Activated naive CD8-positive, alpha-beta T cell treated with anti-CD3 and anti-CD28 coated beads, Interleukin-2, amount 10 ng/mL, durations not matched to agents 7 days and 5 days (primary cell): ENCODE measurements around the gene THSD4. TPM values are rescaled to one million over a fixed set of nuclear protein-coding genes. Genes with fewer than 3 reads are reported as not detected.

ENCODE experiments used
- ATAC-seq: fragments of 150-1000 bp; cut with Tn5 transposase; one replicate; pipeline ENCODE4 v1.10.0; 2021; ENCODE audit warnings: low read depth, moderate library complexity
- POLR2A ChIA-PET: fragments of 350-600 bp; sonication (Branson Sonifier 250); formaldehyde crosslinking; loops from one replicate; lab custom pipeline; 2021; ENCODE audit warnings: antibody characterized with exemption; lab: Charles Lee
- DNase-seq: peaks from one replicate; pipeline ENCODE4 v3.0.0; 2021
- H3K27ac Mint-ChIP-seq: one replicate; pipeline ENCODE4 v1.8.0; 2022; ENCODE audit warnings: mild to moderate bottlenecking, mixed read lengths
- H3K27me3 Mint-ChIP-seq: one replicate; pipeline ENCODE4 v1.8.0; 2022; ENCODE audit warnings: mild to moderate bottlenecking, moderate library complexity, mixed read lengths
- H3K36me3 Mint-ChIP-seq: one replicate; pipeline ENCODE4 v1.8.0; 2021; ENCODE audit warnings: mild to moderate bottlenecking, mixed read lengths
- H3K4me1 Mint-ChIP-seq: one replicate; pipeline ENCODE4 v1.8.0; 2021; ENCODE audit warnings: mixed read lengths
- H3K4me3 Mint-ChIP-seq: one replicate; pipeline ENCODE4 v1.8.0; 2022; ENCODE audit warnings: mild to moderate bottlenecking, moderate library complexity, mixed read lengths
- H3K9me3 Mint-ChIP-seq: one replicate; pipeline ENCODE4 v1.8.0; 2021; ENCODE audit warnings: mixed read lengths
- total RNA-seq, 2 experiments: library from RNA; stranded (reverse); gene quantifications; one replicate each; pipeline ENCODE4 v1.2.3, GENCODE V29; 2021

The THSD4 gene
- total RNA-seq, 2 experiments from 2014 or later, result not detected

GRCh38 chr15:71291723-71292122 is 176.5 kb downstream of the THSD4 start:
- H3K27me3 Mint-ChIP-seq, result peaks cover 22% of the 10 kb centered on the region

GRCh38 chr15:71293723-71294122 is 178.5 kb downstream of the THSD4 start:
- H3K27me3 Mint-ChIP-seq, result peaks cover 18% of the 10 kb centered on the region
- no peaks in the 10 kb centered on the region for H3K36me3 Mint-ChIP-seq
- peaks cover 1% of the 10 kb centered on the region for H3K9me3 Mint-ChIP-seq
- ATAC-seq (no peak), DNase-seq (no peak)
- H3K27ac Mint-ChIP-seq, result no peak overlapping the region
- peaks cover 13% of the 10 kb centered on the region for H3K4me1 Mint-ChIP-seq
- POLR2A ChIA-PET, result no interaction called here
- no peak overlapping the region for H3K4me3 Mint-ChIP-seq

More at GRCh38 chr15:71291723-71292122, 176.5 kb downstream of the THSD4 start:
- H3K4me3 Mint-ChIP-seq, result no peak overlapping the region
- peaks cover 13% of the 10 kb centered on the region for H3K4me1 Mint-ChIP-seq
- H3K36me3 Mint-ChIP-seq, result no peaks in the 10 kb centered on the region
- peak; percentile 72 for ATAC-seq
- peaks cover 1% of the 10 kb centered on the region for H3K9me3 Mint-ChIP-seq
- no peak overlapping the region for H3K27ac Mint-ChIP-seq
- POLR2A ChIA-PET, result no interaction called here
- DNase-seq, result no peak

GRCh38 chr15:71294251-71294910 is 179.1 kb downstream of the THSD4 start:
- POLR2A ChIA-PET, result no interaction called here
- peaks cover 17% of the 10 kb centered on the region for H3K27me3 Mint-ChIP-seq
- peaks cover 1% of the 10 kb centered on the region for H3K9me3 Mint-ChIP-seq
- no peak overlapping the region for H3K27ac Mint-ChIP-seq
- peaks cover 13% of the 10 kb centered on the region for H3K4me1 Mint-ChIP-seq
- no peak for ATAC-seq
- no peaks in the 10 kb centered on the region for H3K36me3 Mint-ChIP-seq
- no peak overlapping the region for H3K4me3 Mint-ChIP-seq
- no peak for DNase-seq

- H3K9me3 Mint-ChIP-seq, result peaks cover 1% of the 10 kb centered on the region
- H3K27ac Mint-ChIP-seq, result no peak overlapping the region
- peaks cover 14% of the 10 kb centered on the region for H3K27me3 Mint-ChIP-seq
- H3K36me3 Mint-ChIP-seq, result no peaks in the 10 kb centered on the region
- POLR2A ChIA-PET, result no interaction called here
- H3K4me3 Mint-ChIP-seq, result no peak overlapping the region
- no peak for ATAC-seq
- peaks cover 13% of the 10 kb centered on the region for H3K4me1 Mint-ChIP-seq
- no peak for DNase-seq
These were observed 179.8 kb downstream of the THSD4 start for GRCh38 chr15:71294911-71295602.

- Mint-ChIP-seq H3K4me1 (peaks cover 13% of the 10 kb centered on the region), H3K27ac (no peak overlapping the region), H3K36me3 (no peaks in the 10 kb centered on the region), H3K27me3 (peaks cover 14% of the 10 kb centered on the region), H3K9me3 (peaks cover 1% of the 10 kb centered on the region), H3K4me3 (no peak overlapping the region)
- no peak for DNase-seq
- POLR2A ChIA-PET, result no interaction called here
- no peak for ATAC-seq
These were observed 180.5 kb downstream of the THSD4 start for GRCh38 chr15:71295603-71296314.

GRCh38 chr15:71296315-71296679 is 181.0 kb downstream of the THSD4 start:
- no peak overlapping the region for H3K4me3 Mint-ChIP-seq
- DNase-seq (no peak), ATAC-seq (no peak)
- H3K36me3 Mint-ChIP-seq, result no peaks in the 10 kb centered on the region
- POLR2A ChIA-PET, result no interaction called here
- peaks cover 11% of the 10 kb centered on the region for H3K4me1 Mint-ChIP-seq
- H3K27me3 Mint-ChIP-seq, result peaks cover 14% of the 10 kb centered on the region
- peaks cover 1% of the 10 kb centered on the region for H3K9me3 Mint-ChIP-seq
- H3K27ac Mint-ChIP-seq, result no peak overlapping the region

GRCh38 chr15:71301958-71302621 is 186.8 kb downstream of the THSD4 start:
- Mint-ChIP-seq H3K4me3 (no peak overlapping the region), H3K36me3 (no peaks in the 10 kb centered on the region), H3K9me3 (no peaks in the 10 kb centered on the region), H3K27ac (no peak overlapping the region), H3K4me1 (peaks cover 2% of the 10 kb centered on the region), H3K27me3 (peaks cover 2% of the 10 kb centered on the region)
- DNase-seq (no peak), ATAC-seq (no peak)
- POLR2A ChIA-PET, result no interaction called here

GRCh38 chr15:71302861-71303410 is 187.7 kb downstream of the THSD4 start:
- no peaks in the 10 kb centered on the region for H3K9me3 Mint-ChIP-seq
- POLR2A ChIA-PET, result no interaction called here
- no peak for DNase-seq
- H3K4me1 Mint-ChIP-seq, result peaks cover 2% of the 10 kb centered on the region
- peaks cover 2% of the 10 kb centered on the region for H3K27me3 Mint-ChIP-seq
- ATAC-seq, result no peak
- no peak overlapping the region for H3K4me3 Mint-ChIP-seq
- no peak overlapping the region for H3K27ac Mint-ChIP-seq
- no peaks in the 10 kb centered on the region for H3K36me3 Mint-ChIP-seq

GRCh38 chr15:71303977-71304376 is 188.7 kb downstream of the THSD4 start:
- Mint-ChIP-seq H3K4me3 (no peak overlapping the region), H3K27ac (no peak overlapping the region), H3K36me3 (no peaks in the 10 kb centered on the region), H3K9me3 (no peaks in the 10 kb centered on the region), H3K27me3 (peaks cover 2% of the 10 kb centered on the region), H3K4me1 (peaks cover 2% of the 10 kb centered on the region)
- ATAC-seq (no peak), DNase-seq (no peak)
- POLR2A ChIA-PET, result no interaction called here

GRCh38 chr15:71304681-71305080 is 189.4 kb downstream of the THSD4 start:
- POLR2A ChIA-PET, result no interaction called here
- no peaks in the 10 kb centered on the region for H3K9me3 Mint-ChIP-seq
- no peak overlapping the region for H3K4me3 Mint-ChIP-seq
- DNase-seq (no peak), ATAC-seq (no peak)
- peaks cover 2% of the 10 kb centered on the region for H3K4me1 Mint-ChIP-seq
- H3K36me3 Mint-ChIP-seq, result no peaks in the 10 kb centered on the region
- H3K27ac Mint-ChIP-seq, result no peak overlapping the region
- peaks cover 2% of the 10 kb centered on the region for H3K27me3 Mint-ChIP-seq

GRCh38 chr15:71306538-71306937 is 191.3 kb downstream of the THSD4 start:
- Mint-ChIP-seq H3K4me3 (no peak overlapping the region), H3K4me1 (peaks cover 2% of the 10 kb centered on the region), H3K27me3 (peaks cover 2% of the 10 kb centered on the region), H3K9me3 (no peaks in the 10 kb centered on the region), H3K27ac (no peak overlapping the region), H3K36me3 (no peaks in the 10 kb centered on the region)
- ATAC-seq (no peak), DNase-seq (no peak)
- POLR2A ChIA-PET, result no interaction called here

- Mint-ChIP-seq H3K4me1 (no peaks in the 10 kb centered on the region), H3K9me3 (peaks cover 1% of the 10 kb centered on the region), H3K27me3 (no peaks in the 10 kb centered on the region), H3K4me3 (no peak overlapping the region), H3K36me3 (no peaks in the 10 kb centered on the region), H3K27ac (no peak overlapping the region)
- ATAC-seq (no peak), DNase-seq (no peak)
- POLR2A ChIA-PET, result no interaction called here
These were observed 197.0 kb downstream of the THSD4 start for GRCh38 chr15:71312194-71312708.
